Measurements from ENCODE around the gene ALG1.
"Not testable (repeated sequence)": the region's sequence is repeated elsewhere in the genome, so short reads cannot be mapped to it uniquely, and the experiment has no call there.

- not testable (repeated sequence) for TF ChIP-seq EZH2 (IDR thresholded peaks at IDR 0.05; ENCODE audit: borderline replicate concordance, control insufficient read depth, low read depth, low read length); WRNIP1 (IDR thresholded peaks at IDR 0.05; ENCODE audit: borderline replicate concordance, low read depth, low read length)
Measured at GRCh38 chr16:5085716-5086115, 14.1 kb downstream of the ALG1 start.

All from GM12878 (cell line).